GM06990 (cell line): Measurements from ENCODE around the gene OTOF.

Source experiments
- DNase-seq: peaks from one replicate; pipeline ENCODE4 v3.0.0-alpha.2; 2011; ENCODE audit not compliant: insufficient read length; ENCODE audit errors: extremely low read depth
- H3K27me3 ChIP-seq: replicated peaks from 2 replicates; pipeline ENCODE4 v1.6.0; 2011; ENCODE audit warnings: low read length; ENCODE audit not compliant: control insufficient read depth, insufficient read depth
- H3K36me3 ChIP-seq: 2 replicates; pipeline ENCODE4 v1.5.1; 2011; ENCODE audit warnings: low read length; ENCODE audit not compliant: control insufficient read depth, insufficient read depth
- H3K4me3 ChIP-seq: replicated peaks from 2 replicates; pipeline ENCODE4 v1.5.1; 2011; ENCODE audit warnings: low read depth, mild to moderate bottlenecking, control low read depth, low read length
- TF ChIP-seq, protein P1 (sequence below): IDR thresholded peaks from 2 replicates; pipeline ENCODE4 v1.5.1; 2011; ENCODE audit warnings: low read length, control low read depth, mild to moderate bottlenecking, inconsistent platforms; ENCODE audit not compliant: insufficient read depth, poor library complexity, severe bottlenecking

OTOF gene

DNA sequence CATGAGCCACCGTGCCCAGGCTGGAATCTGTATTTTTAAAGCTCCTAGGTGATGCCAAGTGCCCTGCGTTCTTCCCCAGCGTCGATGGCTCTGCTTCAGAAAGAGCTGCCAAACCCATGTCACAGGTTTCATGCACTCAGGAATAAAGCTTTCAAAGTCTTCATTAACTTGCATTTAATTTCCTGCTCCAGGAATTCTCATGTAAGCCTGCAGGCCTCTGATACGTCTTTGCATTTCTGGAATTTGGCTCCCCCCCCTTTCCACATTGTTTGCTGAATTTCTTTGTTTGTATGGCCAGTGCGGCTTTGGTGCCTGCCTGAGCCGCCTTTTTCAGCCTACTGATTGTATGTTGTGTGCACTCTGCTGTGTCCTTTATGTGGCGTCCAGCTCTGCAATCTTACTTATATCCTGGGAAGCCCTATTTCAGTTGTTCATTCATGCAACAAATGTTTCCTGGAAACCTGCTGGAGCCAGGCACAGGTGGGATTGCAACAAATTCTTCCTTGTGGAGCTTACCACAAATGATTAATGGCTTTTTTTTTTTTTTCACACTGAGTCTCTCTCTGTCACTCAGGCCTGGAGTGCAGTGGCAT, 17.9 kb upstream of the OTOF start:
- no peaks in the 10 kb centered on the region for H3K36me3 ChIP-seq
- no peak for DNase-seq
- TF ChIP-seq, protein P1, sequence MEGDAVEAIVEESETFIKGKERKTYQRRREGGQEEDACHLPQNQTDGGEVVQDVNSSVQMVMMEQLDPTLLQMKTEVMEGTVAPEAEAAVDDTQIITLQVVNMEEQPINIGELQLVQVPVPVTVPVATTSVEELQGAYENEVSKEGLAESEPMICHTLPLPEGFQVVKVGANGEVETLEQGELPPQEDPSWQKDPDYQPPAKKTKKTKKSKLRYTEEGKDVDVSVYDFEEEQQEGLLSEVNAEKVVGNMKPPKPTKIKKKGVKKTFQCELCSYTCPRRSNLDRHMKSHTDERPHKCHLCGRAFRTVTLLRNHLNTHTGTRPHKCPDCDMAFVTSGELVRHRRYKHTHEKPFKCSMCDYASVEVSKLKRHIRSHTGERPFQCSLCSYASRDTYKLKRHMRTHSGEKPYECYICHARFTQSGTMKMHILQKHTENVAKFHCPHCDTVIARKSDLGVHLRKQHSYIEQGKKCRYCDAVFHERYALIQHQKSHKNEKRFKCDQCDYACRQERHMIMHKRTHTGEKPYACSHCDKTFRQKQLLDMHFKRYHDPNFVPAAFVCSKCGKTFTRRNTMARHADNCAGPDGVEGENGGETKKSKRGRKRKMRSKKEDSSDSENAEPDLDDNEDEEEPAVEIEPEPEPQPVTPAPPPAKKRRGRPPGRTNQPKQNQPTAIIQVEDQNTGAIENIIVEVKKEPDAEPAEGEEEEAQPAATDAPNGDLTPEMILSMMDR, result no peak
- peaks cover 1% of the 10 kb centered on the region; the same call in 1 of the 2 replicates for H3K27me3 ChIP-seq
- no peak overlapping the region for H3K4me3 ChIP-seq

DNA sequence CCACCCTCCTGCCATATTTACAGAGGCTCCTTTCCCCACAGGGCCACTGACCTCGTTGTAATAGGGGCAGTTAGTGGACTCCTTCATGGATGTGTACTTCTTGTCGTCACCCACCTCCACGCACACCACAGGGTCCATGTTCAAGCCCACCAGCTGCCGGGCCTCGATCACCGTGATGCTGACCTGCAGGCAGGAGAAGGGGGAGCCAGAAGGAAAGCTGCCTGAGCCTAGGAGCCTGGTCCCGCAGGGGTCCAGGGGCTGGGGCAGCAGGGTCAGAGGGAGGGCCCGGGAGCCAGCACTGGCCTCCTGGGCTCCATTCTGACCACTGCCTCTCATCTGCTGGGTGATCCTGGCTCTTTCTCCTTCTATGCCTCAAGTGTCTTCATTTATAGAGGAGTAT, 17.0 kb upstream of the OTOF start:
- H3K4me3 ChIP-seq, result no peak overlapping the region
- H3K27me3 ChIP-seq, result peaks cover 1% of the 10 kb centered on the region; the same call in 1 of the 2 replicates
- DNase-seq, result no peak
- TF ChIP-seq, protein P1, result no peak
- H3K36me3 ChIP-seq, result no peaks in the 10 kb centered on the region

DNA sequence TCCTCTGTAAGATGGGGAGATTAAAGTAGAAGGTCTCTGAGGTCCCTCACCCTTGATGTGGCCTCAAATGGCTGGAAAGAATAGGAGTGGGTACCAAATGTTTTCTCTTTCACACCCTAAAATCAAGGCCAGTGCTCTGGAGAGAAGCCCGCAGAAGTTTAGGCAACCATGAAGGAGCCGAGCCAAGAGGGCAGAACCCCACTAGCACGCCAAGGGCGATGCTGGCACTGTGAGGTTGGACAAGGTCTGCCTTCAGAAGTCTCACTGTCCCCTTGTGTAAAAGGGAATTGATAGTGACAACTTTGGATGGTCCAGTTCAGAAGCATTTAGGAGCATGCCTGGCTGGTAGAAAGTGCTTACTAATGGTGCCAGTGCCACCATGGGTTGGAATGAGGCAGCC, 16.3 kb upstream of the OTOF start:
- no peak for DNase-seq
- TF ChIP-seq, protein P1, result no peak
- Histone ChIP-seq H3K27me3 (peaks cover 1% of the 10 kb centered on the region; the same call in 1 of the 2 replicates), H3K4me3 (no peak overlapping the region), H3K36me3 (no peaks in the 10 kb centered on the region)

DNA sequence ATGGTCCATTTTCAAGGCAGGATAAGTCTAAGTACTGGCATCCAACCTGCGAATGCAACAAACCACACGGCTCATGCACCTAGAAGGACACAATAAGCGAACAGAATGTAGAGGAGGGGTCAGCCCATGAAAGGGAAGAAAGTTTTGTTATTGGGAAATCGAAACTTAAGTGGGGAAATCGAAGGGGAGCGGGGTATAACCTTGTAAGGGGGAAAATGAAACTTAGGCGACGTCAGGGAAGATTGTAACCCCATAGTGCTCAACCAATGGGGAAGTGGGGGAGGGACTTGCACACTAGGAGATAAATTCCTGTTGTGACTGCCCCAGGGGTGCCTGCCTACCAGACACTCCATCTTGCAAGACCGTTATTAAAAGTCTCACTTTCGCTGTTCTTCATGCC, 15.6 kb upstream of the OTOF start:
- peaks cover under 1% of the 10 kb centered on the region for H3K27me3 ChIP-seq
- TF ChIP-seq, protein P1, result no peak
- no peak for DNase-seq
- H3K36me3 ChIP-seq, result no peaks in the 10 kb centered on the region
- no peak overlapping the region for H3K4me3 ChIP-seq

DNA sequence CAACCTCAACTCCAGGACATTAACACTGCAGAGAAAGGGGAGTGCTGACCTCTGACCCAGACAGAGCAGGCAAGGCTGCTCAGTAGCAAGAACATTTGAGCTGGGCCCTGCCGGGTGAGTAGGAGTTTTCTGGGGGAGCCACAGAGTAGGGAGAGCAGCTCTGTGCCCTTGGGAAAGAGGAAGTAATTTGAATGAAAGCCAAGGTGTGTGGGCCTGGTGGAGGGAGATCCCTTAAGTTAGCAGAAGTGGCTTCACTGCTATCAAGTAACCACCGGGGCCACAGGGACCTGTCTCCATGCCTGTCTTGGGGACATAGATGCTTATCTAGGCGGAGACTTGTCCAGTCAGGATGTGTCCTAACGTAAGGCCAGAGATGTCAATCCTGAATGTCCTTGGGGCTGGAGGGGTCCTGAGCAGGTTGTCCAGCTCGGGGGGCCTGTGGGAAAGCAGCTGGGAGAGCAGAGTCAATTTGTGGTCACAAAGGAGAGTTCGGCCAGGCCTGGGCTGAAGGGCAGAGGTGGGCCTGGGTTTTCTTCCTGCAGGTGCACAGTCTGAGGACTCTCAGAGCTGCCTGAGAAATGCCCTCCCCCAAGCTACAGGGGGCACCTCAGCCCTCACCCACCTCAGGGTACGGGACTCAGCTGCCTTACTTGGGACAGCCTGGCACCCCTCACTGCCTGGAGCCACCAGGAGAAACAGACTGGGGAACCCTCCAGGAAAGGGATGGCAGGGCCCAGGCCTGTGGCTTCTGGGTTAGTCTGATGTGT, 15.0 kb upstream of the OTOF start:
- Histone ChIP-seq H3K4me3 (no peak overlapping the region), H3K27me3 (no peaks in the 10 kb centered on the region; the same call in none of the 2 replicates), H3K36me3 (no peaks in the 10 kb centered on the region)
- no peak for DNase-seq
- TF ChIP-seq, protein P1, result no peak
